GM12865 (cell line): ENCODE results near the gene KLHL29.

ENCODE experiments used
- DNase-seq: peaks from one replicate; pipeline ENCODE4 v3.0.0; 2010; ENCODE audit warnings: low read depth
- H3K4me3 ChIP-seq: 2 replicates; pipeline ENCODE4 v1.5.1; 2011; ENCODE audit warnings: mild to moderate bottlenecking, low read depth, low read length, control low read depth
- TF ChIP-seq, protein P1 (sequence below): IDR thresholded peaks from 2 replicates; pipeline ENCODE4 v1.5.1; 2011; ENCODE audit warnings: low read length, control low read depth, low read depth, inconsistent platforms; ENCODE audit not compliant: insufficient read depth; ENCODE audit errors: missing control alignments

Gene KLHL29

GRCh38 chr2:23497536-23497935 is 112.6 kb downstream of the KLHL29 start:
- TF ChIP-seq, protein P1, sequence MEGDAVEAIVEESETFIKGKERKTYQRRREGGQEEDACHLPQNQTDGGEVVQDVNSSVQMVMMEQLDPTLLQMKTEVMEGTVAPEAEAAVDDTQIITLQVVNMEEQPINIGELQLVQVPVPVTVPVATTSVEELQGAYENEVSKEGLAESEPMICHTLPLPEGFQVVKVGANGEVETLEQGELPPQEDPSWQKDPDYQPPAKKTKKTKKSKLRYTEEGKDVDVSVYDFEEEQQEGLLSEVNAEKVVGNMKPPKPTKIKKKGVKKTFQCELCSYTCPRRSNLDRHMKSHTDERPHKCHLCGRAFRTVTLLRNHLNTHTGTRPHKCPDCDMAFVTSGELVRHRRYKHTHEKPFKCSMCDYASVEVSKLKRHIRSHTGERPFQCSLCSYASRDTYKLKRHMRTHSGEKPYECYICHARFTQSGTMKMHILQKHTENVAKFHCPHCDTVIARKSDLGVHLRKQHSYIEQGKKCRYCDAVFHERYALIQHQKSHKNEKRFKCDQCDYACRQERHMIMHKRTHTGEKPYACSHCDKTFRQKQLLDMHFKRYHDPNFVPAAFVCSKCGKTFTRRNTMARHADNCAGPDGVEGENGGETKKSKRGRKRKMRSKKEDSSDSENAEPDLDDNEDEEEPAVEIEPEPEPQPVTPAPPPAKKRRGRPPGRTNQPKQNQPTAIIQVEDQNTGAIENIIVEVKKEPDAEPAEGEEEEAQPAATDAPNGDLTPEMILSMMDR: no peak
- no peak for DNase-seq
- H3K4me3 ChIP-seq: no peak overlapping the region

DNA sequence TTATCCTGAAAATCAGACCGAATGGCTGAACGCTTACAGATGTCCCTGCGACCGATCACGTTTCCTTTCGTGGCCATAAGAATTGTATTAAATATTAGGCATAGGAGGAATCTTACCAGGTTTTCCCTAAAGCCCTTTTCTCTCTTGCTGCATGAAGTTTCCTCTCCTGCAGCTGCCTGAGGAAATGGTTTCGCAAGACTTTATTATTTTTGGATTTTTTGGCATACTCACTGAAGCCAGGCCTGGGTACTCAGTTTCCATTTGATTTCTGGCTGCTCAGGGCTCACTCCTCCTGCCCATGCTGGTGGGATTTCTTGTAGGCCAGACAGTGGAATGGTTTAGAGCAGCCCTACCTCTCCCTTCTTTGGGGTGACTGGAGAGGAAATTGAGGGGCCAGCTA is 114.0 kb downstream of the KLHL29 start:
- TF ChIP-seq, protein P1: no peak
- no peak overlapping the region for H3K4me3 ChIP-seq

DNA sequence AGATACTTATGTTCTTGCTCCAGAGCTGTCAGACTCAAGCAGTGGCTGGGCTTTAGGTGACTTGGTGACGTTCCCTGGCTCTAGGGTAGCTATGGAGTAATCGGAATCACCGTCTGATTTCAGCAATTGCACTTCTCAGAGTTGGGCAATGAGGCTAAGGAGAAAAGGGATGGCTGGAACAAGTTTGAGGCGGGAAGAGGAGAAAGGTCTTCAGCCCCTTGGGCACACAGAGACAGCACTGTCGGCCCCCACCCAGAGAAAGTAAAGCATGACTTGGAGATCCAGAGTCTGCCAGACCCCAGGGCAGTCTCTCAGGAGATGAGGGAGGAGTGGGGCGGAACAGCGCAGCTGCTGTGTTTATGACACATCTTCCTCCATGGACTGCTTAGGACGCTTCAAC is 114.5 kb downstream of the KLHL29 start:
- TF ChIP-seq, protein P1: no peak
- no peak overlapping the region for H3K4me3 ChIP-seq
- no peak for DNase-seq

More for the DNA sequence above, 114.0 kb downstream of the KLHL29 start:
- DNase-seq: no peak

DNA sequence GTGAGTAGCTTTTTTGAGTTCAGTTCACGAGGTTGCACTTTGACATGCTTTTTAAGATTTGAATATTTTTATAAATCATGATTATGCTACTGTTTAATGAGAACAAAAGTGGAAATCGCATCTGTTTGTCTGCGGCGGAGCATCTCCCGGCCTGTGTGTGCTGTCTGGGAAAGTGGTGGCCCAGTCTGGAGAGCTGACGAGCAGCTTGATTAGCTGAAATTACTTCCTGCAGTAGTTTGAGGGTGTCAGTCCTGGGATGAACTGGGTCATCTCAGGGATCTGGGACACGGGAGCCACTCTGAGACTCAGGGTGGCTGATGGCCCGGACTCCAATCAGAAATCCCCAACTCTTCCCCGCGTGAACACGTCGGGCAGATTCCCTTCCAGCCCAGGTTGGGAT is 115.9 kb downstream of the KLHL29 start:
- no peak overlapping the region for H3K4me3 ChIP-seq
- no peak for DNase-seq
- TF ChIP-seq, protein P1: no peak

DNA sequence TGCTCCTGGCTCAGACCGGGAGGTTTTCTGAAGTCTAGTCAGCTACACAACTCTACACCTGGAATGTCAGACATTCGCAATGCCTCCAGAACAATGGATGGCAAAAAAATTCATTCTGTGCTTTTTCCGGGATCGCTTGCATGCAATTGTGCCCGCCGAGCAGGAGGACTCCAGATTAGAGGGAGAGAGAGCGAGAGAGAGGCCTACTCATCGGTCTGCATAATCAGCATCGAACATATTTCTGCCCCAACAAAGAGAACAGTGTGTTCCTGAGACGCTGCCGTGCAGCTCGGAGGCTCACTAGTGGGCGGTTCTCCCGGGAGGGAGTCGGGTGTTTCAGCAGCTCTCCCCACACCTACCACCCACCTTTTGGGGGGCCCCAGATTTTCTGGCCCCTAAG is 117.1 kb downstream of the KLHL29 start:
- TF ChIP-seq, protein P1: no peak
- no peak overlapping the region for H3K4me3 ChIP-seq
- DNase-seq: no peak

- TF ChIP-seq, protein P1: no peak
- DNase-seq: no peak
- H3K4me3 ChIP-seq: no peak overlapping the region
Measured at GRCh38 chr2:23503097-23503496, 118.1 kb downstream of the KLHL29 start.

DNA sequence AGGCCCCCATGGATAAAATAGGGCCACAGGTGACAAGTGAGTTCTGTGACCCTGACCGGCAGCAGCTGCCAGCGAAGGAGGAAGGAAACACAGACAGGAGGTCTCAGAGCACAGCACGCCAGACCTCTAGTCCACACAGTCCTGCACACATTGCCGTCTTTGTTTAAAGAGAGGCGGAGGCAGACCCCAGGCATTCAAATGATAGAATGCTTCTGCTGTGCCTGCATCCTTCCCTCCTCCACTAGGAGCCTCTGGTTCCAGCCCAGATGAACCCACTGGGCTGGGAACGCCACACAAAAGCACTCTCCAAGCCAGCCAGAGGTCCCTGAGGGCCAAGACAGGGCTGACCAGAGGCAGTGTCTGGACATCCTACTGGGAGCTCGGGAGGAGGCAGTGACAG is 118.7 kb downstream of the KLHL29 start:
- DNase-seq: no peak
- TF ChIP-seq, protein P1: no peak
- H3K4me3 ChIP-seq: no peak overlapping the region
